HuH-7.5 (cell line): Measurements from ENCODE around the gene MYO5C.

Experiments used
- DNase-seq: peaks from one replicate; pipeline ENCODE4 v3.0.0; 2011; ENCODE audit warnings: low spot score

Gene MYO5C

GRCh38 chr15:52143873-52144272 is 151.7 kb downstream of the MYO5C start:
- no peak for DNase-seq
